SW480 (cell line): ENCODE data around the gene FBLN1.
"Not testable (repeated sequence)": the region's sequence is repeated elsewhere in the genome, so short reads cannot be mapped to it uniquely, and the experiment has no call there.

Experiments used
- DNase-seq: peaks from one replicate; pipeline ENCODE4 v3.0.0-alpha.2; 2016; ENCODE audit warnings: low spot score

FBLN1 gene, protein sequence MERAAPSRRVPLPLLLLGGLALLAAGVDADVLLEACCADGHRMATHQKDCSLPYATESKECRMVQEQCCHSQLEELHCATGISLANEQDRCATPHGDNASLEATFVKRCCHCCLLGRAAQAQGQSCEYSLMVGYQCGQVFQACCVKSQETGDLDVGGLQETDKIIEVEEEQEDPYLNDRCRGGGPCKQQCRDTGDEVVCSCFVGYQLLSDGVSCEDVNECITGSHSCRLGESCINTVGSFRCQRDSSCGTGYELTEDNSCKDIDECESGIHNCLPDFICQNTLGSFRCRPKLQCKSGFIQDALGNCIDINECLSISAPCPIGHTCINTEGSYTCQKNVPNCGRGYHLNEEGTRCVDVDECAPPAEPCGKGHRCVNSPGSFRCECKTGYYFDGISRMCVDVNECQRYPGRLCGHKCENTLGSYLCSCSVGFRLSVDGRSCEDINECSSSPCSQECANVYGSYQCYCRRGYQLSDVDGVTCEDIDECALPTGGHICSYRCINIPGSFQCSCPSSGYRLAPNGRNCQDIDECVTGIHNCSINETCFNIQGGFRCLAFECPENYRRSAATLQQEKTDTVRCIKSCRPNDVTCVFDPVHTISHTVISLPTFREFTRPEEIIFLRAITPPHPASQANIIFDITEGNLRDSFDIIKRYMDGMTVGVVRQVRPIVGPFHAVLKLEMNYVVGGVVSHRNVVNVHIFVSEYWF

DNA sequence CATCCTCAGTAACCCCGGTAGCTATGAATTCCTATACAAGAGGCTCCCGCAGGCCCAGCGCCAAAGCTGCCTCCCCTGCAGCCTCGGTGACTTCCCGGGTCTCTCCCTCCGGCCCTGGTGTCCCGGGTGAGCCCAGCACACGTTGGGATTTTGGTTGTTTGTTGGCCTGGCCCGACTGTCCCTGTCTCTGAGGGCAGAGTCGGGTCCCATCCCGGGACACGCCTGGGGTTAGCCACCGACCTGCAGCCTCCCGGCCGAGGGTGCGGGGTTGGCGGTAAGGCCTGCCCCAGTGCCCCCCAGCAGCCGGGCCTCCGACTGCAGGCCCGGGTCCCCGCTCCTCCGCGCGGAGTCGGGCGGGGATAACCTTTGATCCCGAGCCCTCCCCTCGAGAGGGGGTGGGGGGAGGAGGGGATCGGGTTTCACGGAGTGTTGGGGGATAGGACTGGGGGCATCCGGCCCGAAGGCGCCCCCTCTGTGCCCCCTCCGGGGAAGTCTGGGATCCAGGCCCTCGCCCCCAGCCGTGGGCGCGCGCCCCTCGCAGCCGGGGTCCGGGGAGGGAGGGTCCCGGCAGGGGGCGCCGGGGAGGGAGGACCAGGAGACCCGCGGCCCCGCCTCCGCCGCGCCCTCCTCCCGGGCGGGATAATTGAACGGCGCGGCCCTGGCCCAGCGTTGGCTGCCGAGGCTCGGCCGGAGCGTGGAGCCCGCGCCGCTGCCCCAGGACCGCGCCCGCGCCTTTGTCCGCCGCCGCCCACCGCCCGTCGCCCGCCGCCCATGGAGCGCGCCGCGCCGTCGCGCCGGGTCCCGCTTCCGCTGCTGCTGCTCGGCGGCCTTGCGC lies at the start of gene FBLN1:
Gene FBLN1 (plus strand): TSS at position 669 of the 835 bp plus-strand sequence. CDS start 103 bp downstream, at position 772.
- peak; percentile 13 for DNase-seq

- no peak for DNase-seq
These were observed 48.9 kb upstream of the FBLN1 start for GRCh38 chr22:45453764-45454163.

DNA sequence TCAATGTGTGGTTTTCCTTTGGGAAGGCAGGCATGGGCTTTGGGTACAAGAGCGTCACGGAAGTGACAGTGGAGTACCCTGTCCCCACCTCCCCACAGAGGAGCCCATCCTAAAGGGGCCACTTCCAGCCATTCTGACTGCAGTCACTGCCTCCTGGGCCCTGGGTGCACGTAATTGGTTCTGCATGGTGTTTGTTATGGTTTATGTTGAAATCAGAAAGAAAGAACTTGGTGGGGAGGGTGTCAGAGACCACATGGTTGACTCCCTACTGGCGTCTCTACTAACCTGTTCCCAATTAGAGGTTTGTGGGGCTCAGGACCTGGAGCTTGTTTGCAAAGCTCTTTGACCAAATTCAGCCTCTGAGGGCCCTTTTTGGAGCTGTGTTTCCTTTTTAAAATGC lies 48.4 kb upstream of the FBLN1 start:
- DNase-seq, result no peak

DNA sequence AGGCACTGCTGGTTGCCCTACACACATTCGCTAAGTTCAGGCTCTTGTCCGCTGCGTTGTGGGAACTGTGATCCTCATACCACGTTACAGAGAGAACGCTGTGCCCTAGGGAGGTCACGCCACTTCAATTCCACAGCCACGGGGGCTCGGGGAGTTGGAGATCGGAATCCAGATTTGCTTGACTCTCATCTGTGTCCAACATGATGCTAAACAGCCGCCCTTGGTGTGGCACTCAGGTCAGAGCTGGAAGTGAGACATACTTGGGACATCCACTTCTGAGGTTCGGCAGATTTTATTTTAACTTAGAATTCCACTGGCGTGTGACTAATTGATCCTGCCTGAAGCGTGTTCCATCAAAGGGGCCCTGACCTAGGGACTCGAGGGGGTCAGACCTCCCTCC lies 47.5 kb upstream of the FBLN1 start:
- no peak for DNase-seq

DNA sequence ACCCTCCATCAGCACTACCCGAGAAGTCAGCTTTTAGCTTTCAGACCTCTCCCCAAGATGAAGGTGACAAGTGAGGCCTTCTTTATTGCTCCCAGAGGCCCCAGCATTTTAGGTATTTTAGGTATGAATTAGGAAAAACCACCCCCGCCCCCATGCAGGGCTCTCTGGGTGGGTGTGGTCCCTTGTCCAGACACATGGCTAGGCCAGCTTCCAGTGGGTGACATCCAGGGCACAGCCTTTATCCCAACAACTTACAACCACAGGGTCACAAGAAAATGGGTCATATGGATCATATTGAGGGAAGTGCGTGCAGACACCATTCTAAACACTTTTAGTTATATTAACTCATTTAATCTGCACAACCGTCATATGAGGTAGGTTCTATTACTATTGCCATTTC lies 47.1 kb upstream of the FBLN1 start:
- no peak for DNase-seq

DNA sequence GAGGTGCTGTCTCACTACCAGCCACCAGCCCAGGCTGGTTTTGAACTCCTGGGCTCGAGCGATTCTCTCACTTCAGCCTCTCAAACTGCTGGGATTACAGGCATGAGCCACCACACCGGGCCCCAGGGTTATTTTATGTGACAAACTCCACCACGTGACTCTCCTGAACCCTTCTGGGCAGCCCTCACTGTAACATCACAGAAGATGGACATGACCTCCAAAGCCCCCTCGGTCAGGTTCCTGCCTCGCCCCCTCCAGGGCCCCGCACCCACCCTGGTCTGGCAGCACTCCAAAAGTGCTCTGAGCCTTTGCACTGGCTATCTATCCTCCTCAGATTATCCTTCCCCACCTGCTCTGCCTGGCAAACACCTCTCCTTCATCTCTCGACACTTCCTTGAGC lies 45.9 kb upstream of the FBLN1 start:
- no peak for DNase-seq

DNA sequence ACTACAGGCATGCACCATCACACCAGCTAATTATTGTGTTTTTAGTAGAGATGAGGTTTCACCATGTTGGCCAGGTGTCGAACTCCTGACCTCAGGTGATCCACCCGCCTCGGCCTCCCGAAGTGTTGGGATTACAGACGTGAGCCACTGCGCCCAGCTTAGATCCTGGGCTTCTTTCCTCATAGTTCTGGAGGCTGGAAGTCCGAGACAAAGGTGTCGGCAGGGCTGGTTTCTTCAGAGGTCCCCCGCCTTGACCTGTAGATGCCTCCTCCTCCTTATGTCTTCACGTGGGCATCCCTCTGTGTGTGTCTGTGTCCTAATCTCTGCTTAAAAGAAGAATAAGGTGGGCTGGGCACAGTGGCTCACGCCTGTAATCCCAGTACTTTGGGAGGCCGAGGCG lies 44.2 kb upstream of the FBLN1 start:
- no peak for DNase-seq

DNA sequence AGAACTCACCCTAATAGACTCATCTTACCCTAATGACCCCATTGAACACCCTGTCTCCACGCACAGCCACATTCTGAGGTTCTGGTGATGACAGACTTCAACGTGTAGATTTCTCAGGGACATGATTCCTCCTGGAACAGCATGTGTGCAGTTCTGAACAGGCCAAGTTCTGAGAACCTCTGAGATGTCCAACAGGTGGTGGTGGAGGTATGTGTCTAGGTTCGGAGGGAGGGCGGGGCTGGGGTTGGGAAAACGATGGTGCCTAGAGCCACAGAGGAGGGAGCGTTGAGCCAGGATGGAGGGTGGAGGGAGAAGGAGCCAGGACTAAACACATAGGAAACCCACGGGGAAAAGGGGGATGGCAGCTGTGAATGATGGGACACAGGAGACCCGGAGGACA lies 43.4 kb upstream of the FBLN1 start:
- no peak for DNase-seq

- DNase-seq, result no peak
These were observed 42.2 kb upstream of the FBLN1 start for GRCh38 chr22:45460288-45461109.

DNA sequence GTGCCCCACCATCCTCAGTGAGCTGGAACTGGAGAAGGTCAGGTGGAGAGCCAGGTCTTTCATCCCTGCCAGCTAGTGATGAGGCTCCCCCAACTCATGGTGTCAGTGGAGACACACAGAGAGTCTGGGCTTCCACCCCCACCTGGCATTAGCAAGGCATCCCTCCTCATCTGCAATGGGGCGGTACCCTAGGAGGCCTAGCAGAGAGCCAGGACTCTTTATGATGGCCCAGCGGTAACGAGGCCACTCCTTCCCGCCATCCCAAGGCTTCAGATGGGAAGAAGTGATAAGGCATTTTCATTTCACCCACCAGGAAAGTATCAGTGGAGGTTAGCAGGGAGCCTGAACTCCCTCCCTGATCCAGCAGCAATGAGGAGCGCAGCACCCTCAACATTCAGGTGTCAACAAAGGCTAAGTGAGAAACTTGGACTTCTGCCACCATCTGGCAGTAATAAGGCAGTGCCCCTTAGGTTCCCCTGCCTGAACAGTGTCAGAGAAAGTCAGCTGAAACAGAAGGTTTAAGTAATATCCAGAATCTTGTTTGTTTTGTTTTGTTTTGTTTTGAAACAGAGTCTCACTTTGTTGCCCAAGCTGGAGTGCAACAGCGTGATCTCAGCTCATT lies 40.5 kb upstream of the FBLN1 start:
- no peak for DNase-seq

- not testable (repeated sequence) for DNase-seq
These were observed 39.0 kb upstream of the FBLN1 start for GRCh38 chr22:45463691-45464090.

DNA sequence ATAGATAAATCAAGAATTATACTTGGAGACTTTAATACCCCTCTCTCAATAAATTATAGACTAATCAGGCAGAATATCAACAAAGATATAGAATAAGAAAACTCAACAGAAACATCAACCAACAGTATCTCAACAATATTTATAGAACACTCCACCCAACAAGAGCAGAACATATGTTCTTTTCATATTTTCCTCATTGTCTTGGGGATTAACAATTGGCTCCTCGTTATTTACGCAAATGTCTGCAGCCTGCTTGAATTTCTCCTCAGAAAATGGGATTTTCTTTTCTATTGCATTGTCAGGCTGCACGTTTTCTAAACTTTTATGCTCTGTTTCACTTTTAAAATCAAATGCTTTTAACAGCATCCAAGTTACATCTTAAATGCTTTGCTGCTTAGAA lies 37.0 kb upstream of the FBLN1 start:
- no peak for DNase-seq

- no peak for DNase-seq
These were observed 33.8 kb upstream of the FBLN1 start for GRCh38 chr22:45468872-45469271.

- no peak for DNase-seq
These were observed 33.2 kb upstream of the FBLN1 start for GRCh38 chr22:45469281-45470073.

GRCh38 chr22:45470871-45471270 lies 31.8 kb upstream of the FBLN1 start:
- DNase-seq, result no peak

- no peak for DNase-seq
These were observed 30.3 kb upstream of the FBLN1 start for GRCh38 chr22:45472426-45472825.

- no peak for DNase-seq
These were observed 29.0 kb upstream of the FBLN1 start for GRCh38 chr22:45473626-45474237.

- no peak for DNase-seq
These were observed 27.5 kb upstream of the FBLN1 start for GRCh38 chr22:45475063-45475747.

- no peak for DNase-seq
These were observed 26.7 kb upstream of the FBLN1 start for GRCh38 chr22:45475851-45476514.
